Hematopoietic multipotent progenitor cell treated with erythropoietin and hydrocortisone succinate and interleukin-3 and kit ligand, for 15 days (in vitro differentiated cells): ENCODE results near the gene CCDC186.
"Not testable (repeated sequence)": the region's sequence is repeated elsewhere in the genome, so short reads cannot be mapped to it uniquely, and the experiment has no call there.

Experiments used
- DNase-seq: peaks from one replicate; pipeline ENCODE4 v3.0.0-alpha.2; 2015; ENCODE audit warnings: low spot score

Gene CCDC186

GRCh38 chr10:114173603-114173920 is 441 bp downstream of the CCDC186 start:
- no peak for DNase-seq

DNA sequence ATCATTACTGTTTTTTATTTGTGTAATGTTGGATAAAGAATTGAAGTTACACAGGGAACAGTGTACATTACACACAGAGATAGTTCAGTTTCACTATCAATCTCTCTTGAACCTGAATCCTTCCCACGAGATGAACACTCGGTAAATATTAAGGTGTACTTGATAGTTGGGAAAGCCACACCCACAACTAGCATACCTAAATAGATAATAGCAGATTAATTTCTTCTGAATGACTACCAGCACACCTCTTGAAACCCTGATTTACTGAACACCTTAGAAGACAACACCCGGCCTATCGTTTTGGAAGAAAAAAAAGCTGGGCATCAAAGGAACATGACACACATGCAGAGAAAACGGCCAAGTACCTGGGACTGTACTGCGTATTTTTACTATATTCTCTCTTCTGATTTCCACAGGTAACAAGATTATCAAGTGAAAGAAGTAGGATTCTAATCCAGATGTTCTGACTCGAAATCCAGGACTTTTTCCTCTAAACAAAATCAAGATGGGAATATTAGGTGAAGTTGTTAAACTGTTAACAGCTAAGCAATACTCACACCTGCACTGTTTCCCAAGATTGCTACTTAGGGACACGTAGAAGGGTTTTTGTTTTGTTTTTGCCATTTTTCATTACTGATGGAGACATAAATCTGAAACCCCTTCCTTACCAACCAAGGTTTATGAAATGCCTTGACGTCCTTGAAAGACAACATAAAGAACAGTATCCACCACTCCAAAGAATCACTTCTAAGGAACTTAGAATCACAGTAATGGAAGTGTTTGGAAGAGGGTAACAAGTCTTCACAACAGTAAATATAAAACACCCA is 1.0 kb downstream of the CCDC186 start:
- peak; percentile 23 for DNase-seq

DNA sequence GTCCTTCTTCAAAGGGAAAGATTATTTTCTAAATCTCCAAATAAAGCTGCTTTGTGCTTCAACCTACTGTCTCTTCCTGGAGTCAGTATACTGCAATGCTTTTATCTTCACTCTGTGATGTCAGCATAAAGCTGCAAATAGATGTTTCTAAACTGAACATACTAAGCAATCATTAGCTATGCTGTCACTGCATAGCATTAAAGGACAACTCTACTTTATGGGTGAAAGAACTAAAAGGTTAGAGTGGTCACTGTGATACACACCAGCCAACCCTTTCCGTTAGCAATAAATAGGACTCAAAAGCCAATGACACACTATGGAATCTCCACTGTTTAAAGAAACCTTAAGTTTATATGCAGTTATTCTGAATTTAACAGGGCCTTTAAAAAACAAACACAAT is 1.8 kb downstream of the CCDC186 start:
- DNase-seq, result no peak

GRCh38 chr10:114168450-114169009 is 5.5 kb downstream of the CCDC186 start:
- no peak for DNase-seq

DNA sequence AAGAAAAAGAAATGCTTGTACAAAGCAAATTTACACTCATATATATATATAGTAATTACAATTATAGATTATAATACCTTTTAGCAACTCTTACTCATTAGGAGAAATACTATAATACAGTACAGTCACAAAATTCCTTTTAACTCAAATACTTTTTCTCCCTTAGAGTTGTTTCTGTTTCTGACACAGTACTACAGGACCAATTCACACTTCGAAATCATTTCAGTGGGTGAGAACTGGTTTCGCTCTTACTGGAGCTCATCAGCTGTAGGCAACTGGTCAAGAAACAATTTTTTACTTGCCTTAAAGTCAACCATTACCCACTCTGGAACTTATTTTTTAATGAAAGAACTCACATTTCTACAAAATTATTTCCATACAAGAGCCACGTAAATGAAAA is 6.0 kb downstream of the CCDC186 start:
- no peak for DNase-seq

- no peak for DNase-seq
Measured at GRCh38 chr10:114166494-114166893, 7.5 kb downstream of the CCDC186 start.

- no peak for DNase-seq
Measured at GRCh38 chr10:114166043-114166442, 8.0 kb downstream of the CCDC186 start.

- no peak for DNase-seq
Measured at GRCh38 chr10:114163062-114163461, 10.9 kb downstream of the CCDC186 start.

DNA sequence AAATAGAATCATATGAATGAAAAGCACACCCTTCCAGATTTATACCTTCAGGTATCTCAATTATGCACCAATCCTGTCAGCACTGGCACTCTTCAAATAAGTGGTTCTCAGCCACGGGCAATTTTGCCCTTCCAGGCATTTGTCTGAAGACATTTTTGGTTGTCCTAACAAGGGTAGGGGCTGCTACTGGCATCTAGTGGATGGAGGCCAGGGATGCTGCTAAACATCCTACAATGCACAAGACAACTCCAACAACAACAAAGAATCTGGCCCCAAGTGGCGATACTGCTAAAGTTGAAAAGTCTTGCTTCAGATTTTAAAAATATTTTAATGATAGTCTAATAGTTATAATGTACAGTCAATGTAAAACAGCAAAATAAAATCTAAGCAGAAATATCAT is 16.1 kb downstream of the CCDC186 start:
- DNase-seq, result no peak

DNA sequence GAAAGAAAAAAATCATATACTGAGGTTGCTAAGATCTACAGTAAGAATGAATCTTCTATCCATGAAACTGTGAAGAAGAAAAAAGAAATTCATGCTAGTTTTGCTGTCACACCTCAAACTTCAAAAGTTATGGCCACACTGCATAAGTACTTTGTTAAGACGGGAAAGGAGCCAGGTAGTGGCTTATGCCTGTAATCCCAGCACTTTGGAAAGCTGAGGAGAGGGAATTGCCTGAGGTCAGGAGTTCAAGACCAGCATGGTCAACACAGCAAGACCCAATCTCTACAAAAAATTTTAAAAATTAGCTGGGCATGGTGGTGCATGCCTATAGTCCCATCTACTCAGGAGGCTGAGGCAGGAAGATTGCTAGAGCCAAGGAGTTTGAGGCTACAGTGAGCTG is 22.1 kb downstream of the CCDC186 start:
- no peak for DNase-seq

- DNase-seq, result no peak
Measured at GRCh38 chr10:114151486-114151885, 22.5 kb downstream of the CCDC186 start.

- DNase-seq, result not testable (repeated sequence)
Measured at GRCh38 chr10:114149476-114149875, 24.5 kb downstream of the CCDC186 start.

GRCh38 chr10:114143160-114143559 is 30.8 kb downstream of the CCDC186 start:
- DNase-seq, result no peak

DNA sequence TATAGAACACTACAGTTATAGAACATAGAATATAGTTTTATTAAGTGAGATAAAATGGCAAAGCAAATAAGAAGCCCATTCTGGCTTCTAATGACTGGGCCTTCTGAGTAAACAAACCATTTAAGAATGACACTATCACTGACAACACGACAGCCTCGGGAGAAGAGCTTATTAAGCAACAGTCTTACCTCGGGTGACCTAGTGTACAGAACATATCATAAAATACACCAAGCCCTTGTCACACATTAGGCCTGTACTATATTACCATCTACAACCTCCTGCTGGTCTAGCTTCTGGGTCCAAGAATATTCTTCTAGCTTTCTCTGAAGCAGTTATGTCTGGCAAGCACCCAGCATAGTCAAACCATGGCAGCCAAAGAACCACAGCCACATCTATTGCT is 32.0 kb downstream of the CCDC186 start:
- DNase-seq, result no peak

- not testable (repeated sequence) for DNase-seq
Measured at GRCh38 chr10:114140827-114141226, 33.2 kb downstream of the CCDC186 start.

GRCh38 chr10:114140036-114140435 is 34.0 kb downstream of the CCDC186 start:
- no peak for DNase-seq

- no peak for DNase-seq
Measured at GRCh38 chr10:114138581-114138980, 35.4 kb downstream of the CCDC186 start.

DNA sequence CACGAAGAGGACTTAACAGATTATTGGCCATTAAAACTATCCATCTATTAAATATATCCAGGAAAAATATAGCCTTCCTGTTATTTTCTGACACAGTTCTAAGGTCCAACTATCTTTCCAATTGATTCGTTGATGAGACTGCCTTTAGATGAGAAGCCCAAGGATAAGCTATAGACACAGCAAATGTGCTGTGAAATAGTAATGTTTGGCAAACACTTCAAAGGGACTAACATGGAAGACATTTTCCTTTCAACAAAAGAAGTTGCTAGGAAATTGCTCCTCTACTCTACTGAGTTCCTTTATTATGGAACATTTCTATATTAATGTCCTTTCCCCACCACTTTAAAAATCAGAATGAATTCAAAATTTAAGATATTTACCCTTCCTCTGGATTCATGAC is 38.5 kb downstream of the CCDC186 start:
- DNase-seq, result no peak

- no peak for DNase-seq
Measured at GRCh38 chr10:114131094-114131493, 42.9 kb downstream of the CCDC186 start.

- no peak for DNase-seq
Measured at GRCh38 chr10:114121031-114121430, 53.0 kb downstream of the CCDC186 start.

- DNase-seq, result no peak
Measured at GRCh38 chr10:114118514-114118913, 55.5 kb downstream of the CCDC186 start.

- DNase-seq, result no peak
Measured at GRCh38 chr10:114117728-114118127, 56.3 kb downstream of the CCDC186 start.

GRCh38 chr10:114115661-114116445 is 58.1 kb downstream of the CCDC186 start:
- no peak for DNase-seq
